K562 (cell line): Measurements from ENCODE around the gene PNPLA1. TPM values are rescaled to one million over a fixed set of nuclear protein-coding genes. Genes with fewer than 3 reads are reported as not detected.

ENCODE experiments used
- ATAC-seq: fragments of 200-7000 bp; cut with Tn5 transposase; 3 replicates; pipeline ENCODE4 v1.9.1; 2020; ENCODE audit warnings: moderate library complexity
- BruUV-seq: library from RNA; stranded (reverse); fragments of 400-500 nt; replicated peaks from 2 replicates; lab custom pipeline; 2021; lab: Mats Ljungman, UMichigan
- CTCF ChIA-PET: fragments of 300-600 bp; formaldehyde crosslinking; extraction: SDS; loops from one replicate; lab custom pipeline; 2021; ENCODE audit warnings: low intra/inter-chr PET ratio; lab: Yijun Ruan, JAX
- POLR2A ChIA-PET: fragments of 300-600, 350-650 bp; sonication (Branson Sonifier 250); formaldehyde crosslinking; extraction: SDS; loops from one replicate; lab custom pipeline; 2021; ENCODE audit warnings: antibody characterized with exemption, inconsistent platforms; lab: Yijun Ruan, JAX
- DNase-seq, 4 experiments: peaks; one replicate each; pipeline versions ENCODE4 v3.0.0 to v3.0.0-alpha.2; 2011 to 2018; ENCODE audit warnings: low spot score in 3 of 4, mixed read lengths in 3 of 4; ENCODE audit errors: extremely low read depth in 1 of 4
- FAIRE-seq: peaks from 2 replicates; lab custom pipeline; 2011; peaks lifted over from hg19 to GRCh38; lab: Jason Lieb, UNC
- H2AFZ ChIP-seq: 2 replicates; pipeline ENCODE4 v1.6.0; 2011; ENCODE audit warnings: low read depth, low read length, control low read depth, inconsistent platforms
- H3K27ac ChIP-seq: fragments of 200-600 bp; 3 replicates; pipeline ENCODE4 v1.8.0; 2011; ENCODE audit warnings: low read depth, mild to moderate bottlenecking, control low read depth, inconsistent platforms, low read length, moderate library complexity, mixed read lengths; ENCODE audit errors: extremely low read depth
- H3K27me3 ChIP-seq, 2 experiments: fragments of 300-600 bp in 1 of 2; 2 replicates in 1 of 2; 3 replicates in 1 of 2; pipeline versions ENCODE4 v1.6.0 to v1.8.0; 2011; ENCODE audit warnings: inconsistent platforms in 2 of 2, low read length in 2 of 2, mild to moderate bottlenecking in 1 of 2, mixed read lengths in 1 of 2, moderate library complexity in 1 of 2; ENCODE audit not compliant: control insufficient read depth in 2 of 2, insufficient read depth in 2 of 2
- H3K36me3 ChIP-seq: fragments of 300-600 bp; 3 replicates; pipeline ENCODE4 v1.8.0; 2011; ENCODE audit warnings: mild to moderate bottlenecking, low read length, inconsistent platforms; ENCODE audit not compliant: control insufficient read depth, insufficient read depth
- H3K4me1 ChIP-seq, 2 experiments: fragments of 200-600 bp in 1 of 2; replicated peaks in 1 of 2; 2 replicates in 1 of 2; 3 replicates in 1 of 2; pipeline versions ENCODE4 v1.5.1 to v1.8.0; 2011; ENCODE audit warnings: inconsistent platforms in 2 of 2, low read length in 2 of 2, mild to moderate bottlenecking in 1 of 2, mixed read lengths in 1 of 2, moderate library complexity in 1 of 2; ENCODE audit not compliant: control insufficient read depth in 2 of 2, insufficient read depth in 2 of 2
- H3K4me2 ChIP-seq: 2 replicates; pipeline ENCODE4 v1.6.1; 2011; ENCODE audit warnings: low read length, control low read depth, inconsistent platforms, mixed read lengths; ENCODE audit not compliant: insufficient read depth
- H3K4me3 ChIP-seq: fragments of 200-600 bp; sonication (generic), shearing (Covaris generic); 2 replicates; pipeline ENCODE4 v1.5.1; 2016; ENCODE audit warnings: control low read depth, inconsistent platforms
- H3K79me2 ChIP-seq: fragments of 200-600 bp; 3 replicates; pipeline ENCODE4 v1.8.0; 2011; ENCODE audit warnings: low read length, inconsistent platforms; ENCODE audit not compliant: control insufficient read depth, insufficient read depth
- H3K9ac ChIP-seq, 2 experiments: 2 replicates each; pipeline versions ENCODE4 v1.6.0 to v1.6.1; 2011; ENCODE audit warnings: low read depth in 2 of 2, low read length in 2 of 2, control low read depth in 1 of 2, inconsistent platforms in 1 of 2, mild to moderate bottlenecking in 1 of 2, mixed read lengths in 1 of 2; ENCODE audit not compliant: insufficient read depth in 1 of 2
- H3K9me1 ChIP-seq: one replicate; pipeline ENCODE4 v1.6.0; 2011; ENCODE audit warnings: inconsistent platforms, mild to moderate bottlenecking, low read length, moderate library complexity; ENCODE audit not compliant: control insufficient read depth, insufficient read depth
- H3K9me3 ChIP-seq: replicated peaks from 2 replicates; pipeline ENCODE4 v1.5.1; 2011; ENCODE audit warnings: low read depth, low read length, inconsistent platforms; ENCODE audit not compliant: control insufficient read depth, insufficient read depth
- H4K20me1 ChIP-seq: replicated peaks from 2 replicates; pipeline ENCODE4 v1.6.1; 2011; ENCODE audit warnings: low read length, inconsistent platforms, mixed read lengths; ENCODE audit not compliant: control insufficient read depth, insufficient read depth
- ATF4 ChIP-seq: fragments of 450-650 bp; formaldehyde crosslinking; IDR thresholded peaks from 2 replicates; pipeline ENCODE4 v1.4.0; 2022; ENCODE audit warnings: mild to moderate bottlenecking, moderate library complexity
- ATF6 ChIP-seq: sonication (generic); formaldehyde crosslinking; IDR thresholded peaks from 2 replicates; pipeline ENCODE4 v1.4.0; 2020; ENCODE audit warnings: mild to moderate bottlenecking, missing genetic modification reagents
- BRD4 ChIP-seq: fragments of 200-600 bp; sonication (generic); IDR thresholded peaks from 2 replicates; pipeline ENCODE4 v1.6.1; 2017; ENCODE audit warnings: inconsistent platforms
- IRF9 ChIP-seq: fragments of 450-650 bp; IDR thresholded peaks from 2 replicates; pipeline ENCODE4 v1.6.1; 2016; ENCODE audit warnings: missing biosample characterization, missing genetic modification characterization
- ZNF512 ChIP-seq: IDR thresholded peaks from 2 replicates; pipeline ENCODE4 v1.6.1; 2016; ENCODE audit warnings: missing genetic modification characterization, missing compliant biosample characterization
- WGBS: fragments of 100-300 bp; shearing (Covaris generic); methylation state at CpG from one replicate; pipeline ENCODE4 v1.1.6; 2016; ENCODE audit warnings: low coverage, mixed read lengths; ENCODE audit not compliant: insufficient coverage; ENCODE audit errors: missing lambda C conversion rate; 5-methylcytosine and 5-hydroxymethylcytosine counted together
- in situ Hi-C: fragments of 300-500 bp; cut with MboI; formaldehyde crosslinking; loops from 4 replicates; pipeline ENCODE4 v1.15.0; 2018; ENCODE audit warnings: inconsistent platforms, mixed read lengths
- intact Hi-C: fragments of 100-400 bp; cut with micrococcal nuclease; formaldehyde crosslinking; loops from 2 replicates; pipeline ENCODE4 v1.14.2; 2022
- polyA plus RNA-seq, 8 experiments: library from polyadenylated mRNA; depleted of rRNA in 4 of 8; stranded (reverse) in 5 of 8; unstranded in 3 of 8; fragments of >200 nt; fragmentation: Nextera tagmentation in 2 of 8; fragmentation: Illumina TruSeq in 1 of 8; extraction: Ambion mirVana in 2 of 8; extraction: Trizol in 1 of 8; gene quantifications; 2 replicates each; pipeline versions ENCODE4 v1.2.1 to v1.2.3, GENCODE V29; 2011 to 2014; ENCODE audit warnings: inconsistent platforms in 1 of 8, missing spikeins in 1 of 8
- total RNA-seq, 7 experiments: library from RNA; depleted of rRNA in 6 of 7; stranded (reverse); fragments of >200 nt in 6 of 7; fragmentation: Illumina TruSeq in 2 of 7; extraction: Trizol in 2 of 7; gene quantifications; 2 replicates each; pipeline versions ENCODE4 v1.2.1 to v1.2.3, GENCODE V29; 2011 to 2021; ENCODE audit warnings: low replicate concordance in 1 of 7

Gene PNPLA1
- total and polyA plus RNA-seq, 9 of the 15 experiments (the other 6 are each of a cell fraction or from before 2014, with no cell fraction given), result 0.04 to 0.27 (median 0.13) TPM; not detected in 2

- DNase-seq, result no peak
- no peak overlapping the region for H3K9ac ChIP-seq
- in situ Hi-C loops, result no loop called here
- intact Hi-C loops, result no loop called here
- TF ChIP-seq BRD4 (no peak), ATF4 (no peak), ATF6 (CRISPR knock-in tag) (0 out of 2 replicates have a peak, but pooled peaks have one; percentile 6), IRF9 (tag) (no peak), ZNF512 (0 out of 2 replicates have a peak, but pooled peaks have one; percentile 20)
- TF ChIP-seq, all 486 proteins: peak for 2
- ChIA-PET POLR2A (interaction anchor here (0.6 to 2.2 kb wide), 7 partner anchors 9 to 416 kb away, joined by 3 to 20 read pairs (median 3); partner anchors contain the start of gene BNIP5), CTCF (no interaction called here)
- peaks cover 9% of the 10 kb centered on the region; the same call in 1 of the 2 replicates for H4K20me1 ChIP-seq
- ATAC-seq, result no peak
- H3K27ac ChIP-seq, result no peak overlapping the region
- 42% methylated on average over 4 of the region's 4 CpGs for WGBS
- peaks cover 28 to 33% of the 10 kb centered on the region in 2 experiments for H3K4me1 ChIP-seq
- BruUV-seq, result no TSS peak
- H3K36me3 ChIP-seq, result no peaks in the 10 kb centered on the region
- H3K4me3 ChIP-seq, result no peak overlapping the region
- no peak overlapping the region for H3K4me2 ChIP-seq
- FAIRE-seq, result no peak
- no peaks in the 10 kb centered on the region for H3K79me2 ChIP-seq
- no peaks in the 10 kb centered on the region for H3K9me1 ChIP-seq
- H2AFZ ChIP-seq, result no peak overlapping the region
- H3K9me3 ChIP-seq, result peaks cover 5% of the 10 kb centered on the region; the same call in 1 of the 2 replicates
- H3K27me3 ChIP-seq, result no peaks in the 10 kb centered on the region
Observed at GRCh38 chr6:36350082-36350481, 80.2 kb downstream of the PNPLA1 start.
